GM19035 (cell line): ENCODE data around the gene TSPAN19.

Experiments
- ATAC-seq: cut with Tn5 transposase; IDR thresholded peaks from one replicate; pipeline ENCODE4 v1.9.1; 2021; ENCODE audit not compliant: unreplicated experiment

The TSPAN19 gene

DNA sequence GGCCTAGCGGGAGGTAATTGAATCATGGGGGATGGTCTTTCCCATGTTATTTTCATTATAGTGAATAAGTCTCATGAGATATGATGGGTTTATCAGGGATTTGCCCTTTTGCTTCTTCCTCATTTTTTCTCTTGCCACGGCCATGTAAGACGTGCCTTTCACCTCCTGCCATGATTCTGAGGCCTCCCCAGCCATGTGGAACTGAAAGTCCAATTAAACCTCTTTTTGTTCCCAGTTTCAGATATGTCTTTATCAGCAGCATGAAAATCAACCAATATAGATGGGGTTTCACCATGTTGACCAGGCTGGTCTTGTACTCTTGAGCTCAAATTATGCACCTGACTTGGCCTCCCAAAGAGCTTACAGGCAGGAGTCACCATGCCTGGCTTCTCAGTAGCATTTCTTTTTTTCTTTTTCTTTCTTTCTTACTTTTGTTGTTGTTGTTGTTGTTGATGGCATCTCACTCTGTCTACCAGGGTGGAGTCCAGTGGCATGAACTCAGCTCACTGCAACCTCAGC is 33.2 kb downstream of the TSPAN19 start:
- ATAC-seq, result no peak

DNA sequence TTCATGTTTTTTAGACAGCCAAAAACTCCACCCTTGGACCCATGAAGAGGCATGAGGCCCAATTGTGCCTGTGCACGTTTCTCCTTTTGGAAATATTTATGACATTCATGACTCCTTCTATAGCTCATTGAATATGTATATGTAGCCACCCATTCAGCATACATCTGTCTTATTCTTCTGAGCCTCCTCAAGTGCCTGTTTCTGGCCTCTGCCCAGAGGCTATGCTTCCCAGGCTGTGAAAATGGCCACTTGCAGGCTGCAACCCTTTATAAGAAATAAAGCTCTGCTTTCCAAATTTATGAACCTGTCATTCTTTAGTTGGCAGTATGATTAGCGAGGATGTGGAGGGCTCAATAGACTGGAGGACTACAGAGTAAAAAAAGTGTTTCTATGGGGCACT is 35.3 kb downstream of the TSPAN19 start:
- no peak for ATAC-seq

DNA sequence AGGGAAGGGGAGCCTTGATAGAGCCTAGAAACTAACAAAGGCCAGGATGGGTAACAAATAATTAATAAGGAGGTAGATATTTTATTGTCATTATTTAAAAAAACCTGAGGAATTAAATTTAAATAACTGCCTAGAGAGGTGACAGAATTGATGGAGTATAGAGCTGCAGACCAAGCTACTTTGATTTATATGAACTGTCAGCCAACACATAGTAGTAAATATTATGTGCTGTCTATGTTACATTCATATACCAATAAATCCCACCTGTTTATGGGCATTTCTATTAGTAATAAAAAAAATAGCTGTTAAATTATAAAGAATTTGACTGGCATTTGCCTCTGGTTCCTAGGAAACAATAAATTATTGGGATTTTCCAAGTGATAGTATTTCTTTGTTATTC is 37.7 kb downstream of the TSPAN19 start:
- no peak for ATAC-seq

DNA sequence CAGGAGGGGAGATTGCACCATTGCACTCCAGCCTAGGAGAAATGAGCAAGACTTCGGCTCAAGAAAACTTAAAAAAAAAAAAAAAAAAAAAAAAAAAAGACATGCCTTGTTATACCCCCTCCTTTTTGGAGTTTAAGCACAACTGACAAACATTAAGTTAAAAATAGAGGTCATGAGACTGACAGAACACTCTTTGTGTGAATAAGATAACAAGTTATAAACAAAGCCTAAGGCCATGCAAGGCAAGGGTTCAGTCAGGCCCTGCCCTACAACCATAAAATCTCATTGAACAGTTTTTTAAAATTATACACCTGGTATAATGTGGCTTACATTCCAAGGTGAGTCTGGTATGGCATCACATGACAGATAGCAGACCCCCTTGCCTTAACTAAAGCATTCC is 39.3 kb downstream of the TSPAN19 start:
- ATAC-seq, result no peak

DNA sequence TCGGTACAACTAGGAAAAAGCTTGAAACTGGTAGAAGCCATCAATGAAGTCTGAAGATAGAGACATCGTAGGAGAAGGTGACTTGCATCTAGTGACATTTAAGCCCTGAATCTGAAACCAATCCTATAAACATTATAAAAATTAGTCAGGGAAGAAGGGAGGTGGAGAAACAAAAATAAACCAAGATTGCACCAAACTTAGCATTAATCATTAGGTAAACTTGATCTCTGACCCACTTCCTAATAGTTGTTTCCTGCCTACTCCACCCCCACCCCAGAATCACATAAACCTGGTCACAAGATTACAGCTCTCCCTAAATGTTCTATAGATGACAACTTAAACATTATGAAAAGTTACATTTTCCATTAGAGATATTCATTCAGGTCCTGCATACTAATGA is 40.4 kb downstream of the TSPAN19 start:
- no peak for ATAC-seq

DNA sequence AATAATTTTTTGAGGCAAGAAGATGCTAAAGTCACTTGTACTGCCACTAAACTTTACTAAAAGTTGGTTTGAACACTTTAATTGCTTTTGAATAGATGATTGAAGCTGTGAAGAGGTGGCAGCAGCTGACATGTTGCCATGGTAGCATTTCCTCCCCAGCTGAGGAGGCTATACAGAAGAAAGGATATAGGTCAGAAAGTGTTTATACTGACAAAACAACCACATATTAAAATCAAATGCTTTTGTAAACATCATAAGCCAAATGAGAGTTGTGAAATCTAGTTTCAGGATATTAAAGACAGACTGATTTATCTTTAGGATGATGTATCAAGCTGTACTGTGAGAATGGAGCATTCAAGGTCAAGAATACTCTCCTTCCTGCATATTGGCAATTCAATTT is 41.7 kb downstream of the TSPAN19 start:
- no peak for ATAC-seq

DNA sequence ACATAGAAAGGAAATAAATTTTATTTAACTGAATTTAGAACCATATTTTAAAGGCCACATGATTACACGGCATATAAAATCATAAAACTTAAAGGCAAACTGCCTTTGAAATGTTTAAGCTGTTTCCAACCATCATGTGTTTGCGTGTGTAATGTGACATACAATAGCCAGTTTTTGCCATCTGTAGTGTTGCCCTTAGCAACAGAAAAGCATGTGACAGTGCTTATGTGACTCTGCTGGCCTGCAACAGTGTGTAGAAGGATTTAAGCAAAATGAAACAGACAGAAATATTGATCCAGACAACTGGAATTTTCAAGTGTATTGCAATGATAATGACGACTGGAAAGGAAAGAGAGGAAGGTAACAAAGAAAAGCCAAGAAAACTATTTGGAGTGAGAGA is 49.5 kb downstream of the TSPAN19 start:
- ATAC-seq, result no peak

DNA sequence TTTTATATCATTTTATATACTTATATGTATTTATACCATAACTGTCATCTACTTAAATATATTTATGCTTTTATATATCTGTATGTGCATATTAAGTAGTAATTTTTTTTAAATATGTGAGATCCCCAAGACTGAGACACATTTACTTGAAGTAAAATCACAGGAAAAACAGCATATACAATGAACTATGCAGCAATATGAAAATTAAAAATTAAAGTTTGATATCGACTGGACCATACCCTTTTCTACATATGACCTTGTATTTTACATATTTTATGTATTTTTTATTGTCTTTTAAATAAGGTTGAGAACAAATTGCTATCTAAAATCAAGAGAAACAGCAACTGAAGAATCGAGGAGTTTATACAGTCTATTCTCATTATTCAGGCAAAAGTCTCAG is 50.0 kb downstream of the TSPAN19 start:
- no peak for ATAC-seq

DNA sequence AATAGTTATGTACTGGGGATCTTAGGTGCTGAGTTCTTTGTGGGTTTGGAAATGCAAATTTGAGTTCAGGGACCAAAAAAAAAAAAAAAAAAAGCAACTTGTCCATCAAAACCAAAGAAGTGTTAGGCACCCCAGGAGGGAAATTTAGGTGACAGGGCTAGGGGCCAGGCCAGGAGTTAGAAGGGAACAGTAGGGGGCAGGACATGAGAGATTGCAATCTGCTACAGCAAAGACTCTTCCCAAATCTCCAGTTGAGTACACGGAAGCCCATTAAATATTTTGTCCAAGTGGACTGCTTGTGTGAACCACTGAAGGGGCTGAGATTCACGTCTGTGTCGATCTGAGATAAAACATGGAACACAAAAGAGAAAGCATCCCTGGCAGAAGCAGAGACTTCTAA is 52.8 kb downstream of the TSPAN19 start:
- no peak for ATAC-seq

DNA sequence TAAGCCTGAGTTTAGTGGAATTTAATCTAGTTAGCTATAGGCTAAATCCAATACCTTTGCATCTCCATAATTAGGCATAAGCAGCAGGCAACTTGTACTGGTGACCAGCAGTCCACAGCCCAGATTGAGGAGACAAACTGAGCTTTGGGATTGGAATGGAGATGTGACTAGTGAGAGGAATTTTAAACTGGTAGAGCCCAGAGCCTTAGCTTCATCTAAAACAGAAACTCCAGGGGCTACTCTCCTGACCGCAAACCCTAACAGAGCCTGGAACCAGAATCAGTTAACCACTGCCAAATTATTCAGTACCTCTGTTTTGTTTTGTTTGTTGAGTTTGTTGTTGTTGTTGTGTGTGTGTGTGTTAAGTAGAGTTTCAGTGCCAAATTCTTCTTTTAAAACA is 53.2 kb downstream of the TSPAN19 start:
- no peak for ATAC-seq

DNA sequence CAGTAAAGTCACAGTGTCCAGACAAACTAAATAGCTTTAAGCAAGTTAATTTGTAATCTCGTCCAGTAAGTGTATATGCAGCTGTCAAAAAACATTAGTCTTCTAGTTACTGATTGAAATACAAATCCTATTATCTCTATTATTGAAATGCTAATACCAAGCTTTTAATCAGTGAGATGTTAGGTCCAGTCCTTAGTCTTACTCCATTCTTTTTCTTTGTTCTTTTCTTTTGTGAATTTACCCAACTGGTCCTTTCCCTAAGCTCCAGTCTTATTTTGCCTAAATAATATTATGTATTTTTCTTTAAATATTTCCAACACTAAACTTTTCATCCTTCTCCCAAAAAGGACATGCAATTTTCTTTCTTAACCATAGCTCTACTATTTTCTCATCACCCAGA is 57.2 kb downstream of the TSPAN19 start:
- ATAC-seq, result no peak

DNA sequence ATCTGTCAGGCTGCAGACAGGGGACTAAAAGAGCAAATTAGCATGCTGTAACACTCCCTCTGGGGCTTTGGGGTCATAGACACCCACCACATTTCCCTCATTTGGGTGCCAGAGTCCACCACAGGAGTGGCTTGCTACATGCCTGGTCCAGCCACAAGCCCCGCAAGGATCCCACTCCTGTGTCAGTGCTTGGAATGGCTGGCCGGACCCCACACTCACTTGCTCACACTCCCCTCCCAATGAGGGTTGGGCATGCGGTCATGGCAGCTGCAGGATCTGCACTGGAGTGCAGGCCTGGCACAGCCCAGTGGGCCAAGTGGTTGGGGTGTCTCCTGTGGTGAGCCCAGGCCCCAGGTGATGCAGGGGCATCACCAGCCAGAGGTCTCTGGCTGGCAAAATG is 59.9 kb downstream of the TSPAN19 start:
- no peak for ATAC-seq

DNA sequence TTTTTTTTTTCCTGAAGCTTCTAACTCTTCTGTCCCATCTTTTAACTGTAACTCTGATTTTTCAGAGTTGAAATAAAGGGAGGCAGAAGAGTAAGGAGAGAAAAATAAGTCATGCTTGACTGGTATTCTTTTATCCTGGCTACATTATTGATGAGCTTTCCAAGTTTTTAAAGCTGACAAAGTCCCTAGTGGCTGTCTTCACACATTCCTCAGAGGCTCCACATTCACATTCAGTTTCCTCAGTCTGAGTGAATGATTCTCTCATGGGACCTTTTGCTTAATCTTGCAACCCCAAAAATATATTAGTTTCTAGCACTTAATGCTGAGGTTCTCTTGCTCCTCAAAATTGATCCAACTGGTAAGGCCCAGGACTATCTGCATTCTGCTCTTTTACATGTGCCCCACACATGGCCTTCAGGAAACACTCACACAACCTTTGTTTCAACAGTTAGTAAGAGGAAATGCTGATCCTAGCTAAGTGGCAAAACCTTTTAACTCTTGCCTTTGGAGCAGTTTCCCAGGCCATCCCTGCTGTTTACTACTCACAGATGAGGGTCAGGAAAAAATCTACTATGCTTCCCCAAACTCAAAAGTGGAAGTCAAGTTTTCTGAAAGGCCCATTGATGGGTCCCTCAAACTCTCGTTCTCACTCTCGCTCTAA is 61.8 kb downstream of the TSPAN19 start:
- no peak for ATAC-seq

DNA sequence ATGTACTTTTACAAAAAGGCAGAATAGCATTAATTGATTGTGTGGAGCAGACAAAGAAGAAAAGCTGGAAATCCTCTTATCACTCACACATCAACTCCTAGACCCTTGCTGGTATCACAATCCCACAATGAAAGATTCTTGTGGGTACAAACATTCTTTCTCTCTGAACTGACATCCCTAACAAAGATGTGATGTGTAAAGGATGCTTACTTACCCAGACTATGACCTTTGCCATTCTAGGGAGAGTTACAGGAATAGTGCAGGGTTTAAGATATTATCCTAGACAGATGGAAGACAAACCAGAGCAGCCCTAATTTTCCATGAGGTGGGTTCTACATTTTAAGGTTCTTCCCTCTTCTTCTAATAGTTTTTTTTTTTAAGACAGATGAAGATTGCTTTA is 63.1 kb downstream of the TSPAN19 start:
- no peak for ATAC-seq

DNA sequence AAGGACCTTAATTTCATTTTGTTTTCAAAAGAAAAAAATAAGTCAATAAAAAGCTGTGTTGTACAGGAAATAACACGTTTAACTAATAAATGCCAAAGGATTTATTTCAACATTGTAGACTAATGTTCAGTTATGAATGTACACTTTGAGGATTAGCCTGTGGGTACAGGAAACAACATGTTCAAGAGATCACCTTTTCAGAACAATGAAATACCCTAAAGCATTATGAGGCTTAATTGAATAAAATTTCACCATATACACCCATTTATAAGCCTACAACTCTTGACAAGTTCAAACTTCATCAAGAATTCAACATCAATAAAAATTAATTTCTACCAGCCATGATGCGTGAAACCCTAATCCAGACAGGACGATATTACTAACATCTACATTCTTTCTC is 66.9 kb downstream of the TSPAN19 start:
- no peak for ATAC-seq
